GM12878 (cell line): Measurements from ENCODE around the gene SH3BP1.

Experiments used
- CTCF ChIP-seq, 3 experiments: IDR thresholded peaks in 2 of 3; conservative IDR thresholded peaks in 1 of 3; 2 replicates each; pipeline ENCODE4 v1.5.1; 2011; ENCODE audit warnings: low read depth in 3 of 3, low read length in 3 of 3, mild to moderate bottlenecking in 3 of 3, control low read depth in 2 of 3, moderate library complexity in 2 of 3, inconsistent platforms in 1 of 3, mixed read lengths in 1 of 3; ENCODE audit not compliant: control insufficient read depth in 2 of 3, insufficient read depth in 1 of 3; ENCODE audit errors: extremely low read depth in 1 of 3
- EZH2 ChIP-seq: IDR thresholded peaks from 2 replicates; pipeline ENCODE4 v1.6.1; 2012; ENCODE audit warnings: low read depth, mild to moderate bottlenecking, control low read depth, inconsistent platforms, low read length, borderline replicate concordance; ENCODE audit not compliant: control insufficient read depth
- NRF1 ChIP-seq: conservative IDR thresholded peaks from 2 replicates; pipeline ENCODE4 v1.6.1; 2011; ENCODE audit warnings: mild to moderate bottlenecking, low read depth, low read length, improper control_type of control experiment
- POLR2AphosphoS5 ChIP-seq: IDR thresholded peaks from 2 replicates; pipeline ENCODE4 v1.6.1; 2011; ENCODE audit warnings: mild to moderate bottlenecking, low read length, inconsistent platforms
- RCOR1 ChIP-seq: conservative IDR thresholded peaks from 2 replicates; pipeline ENCODE4 v1.6.1; 2012; ENCODE audit warnings: low read depth, low read length, improper control_type of control experiment
- SPI1 ChIP-seq: IDR thresholded peaks from 2 replicates; pipeline ENCODE4 v1.6.1; 2011; ENCODE audit warnings: low read depth, mild to moderate bottlenecking, low read length, moderate library complexity, borderline replicate concordance; ENCODE audit not compliant: insufficient read depth
- SREBF2 ChIP-seq: IDR thresholded peaks from 2 replicates; pipeline ENCODE4 v1.6.1; 2012; ENCODE audit warnings: mild to moderate bottlenecking, low read length
- ZNF384 ChIP-seq: IDR thresholded peaks from 2 replicates; pipeline ENCODE4 v1.6.1; 2012; ENCODE audit warnings: low read depth, mild to moderate bottlenecking, low read length, improper control_type of control experiment, borderline replicate concordance

- TF ChIP-seq POLR2AphosphoS5 (peak; percentile 87), CTCF (IDR thresholded peaks at IDR 0.05 in 2 of 3, conservative IDR thresholded peaks at IDR 0.05 in 1 of 3; ENCODE audit: control insufficient read depth in 2 of 3, extremely low read depth in 1 of 3, insufficient read depth in 1 of 3, low read depth in 3 of 3, low read length in 3 of 3) (0 out of 6 replicates have a peak, but pooled peaks of 1 of the 3 experiments have one; percentile 5), RCOR1 (no peak), NRF1 (no peak), SPI1 (peak; percentile 30), SREBF2 (no peak), ZNF384 (peak; percentile 22; the same call in 1 of the 2 replicates), EZH2 (no peak)
Observed at GRCh38 chr22:37686002-37686982, 46.8 kb downstream of the SH3BP1 start, which contains the start of gene NOL12.
